ENCODE measurements around the gene ZNF76.
A peak's percentile ranks its signal among the peaks of the same experiment; 100 is the strongest.

- no peak for TF ChIP-seq ZNF570 (CRISPR knock-in tag; IDR thresholded peaks at IDR 0.05; ENCODE audit: borderline replicate concordance)
- no peak for TF ChIP-seq MEIS2 (CRISPR knock-in tag; IDR thresholded peaks at IDR 0.05)
- no peak for TF ChIP-seq FOXP4 (CRISPR knock-in tag; IDR thresholded peaks at IDR 0.05)
- TF ChIP-seq CTCF (CRISPR knock-in tag; IDR thresholded peaks at IDR 0.05), result peak; percentile 99
- no peak for TF ChIP-seq ZBTB8A (CRISPR knock-in tag; IDR thresholded peaks at IDR 0.05; ENCODE audit: borderline replicate concordance, low read depth)
- TF ChIP-seq PRPF4 (IDR thresholded peaks at IDR 0.05; ENCODE audit: low read depth, low read length, poor library complexity, severe bottlenecking), result no peak
- no peak for TF ChIP-seq ESRRA (CRISPR knock-in tag; IDR thresholded peaks at IDR 0.05; ENCODE audit: low read depth)
- peak; percentile 28 for TF ChIP-seq ASH2L (IDR thresholded peaks at IDR 0.05; ENCODE audit: insufficient read length, low read depth, low read length)
- TF ChIP-seq POLR2AphosphoS5 (IDR thresholded peaks at IDR 0.05; ENCODE audit: low read depth, low read length), result no peak
- 0 out of 2 replicates have a peak, but pooled peaks have one; percentile 45 for TF ChIP-seq FOXC1 (CRISPR knock-in tag; IDR thresholded peaks at IDR 0.05; ENCODE audit: borderline replicate concordance)
These were observed 18.4 kb upstream of the ZNF76 start for GRCh38 chr6:35240838-35241801.
